ENCODE results near the gene SRPX.

- no peak for TF ChIP-seq POLR2A (IDR thresholded peaks at IDR 0.05)
- TF ChIP-seq, protein P1, sequence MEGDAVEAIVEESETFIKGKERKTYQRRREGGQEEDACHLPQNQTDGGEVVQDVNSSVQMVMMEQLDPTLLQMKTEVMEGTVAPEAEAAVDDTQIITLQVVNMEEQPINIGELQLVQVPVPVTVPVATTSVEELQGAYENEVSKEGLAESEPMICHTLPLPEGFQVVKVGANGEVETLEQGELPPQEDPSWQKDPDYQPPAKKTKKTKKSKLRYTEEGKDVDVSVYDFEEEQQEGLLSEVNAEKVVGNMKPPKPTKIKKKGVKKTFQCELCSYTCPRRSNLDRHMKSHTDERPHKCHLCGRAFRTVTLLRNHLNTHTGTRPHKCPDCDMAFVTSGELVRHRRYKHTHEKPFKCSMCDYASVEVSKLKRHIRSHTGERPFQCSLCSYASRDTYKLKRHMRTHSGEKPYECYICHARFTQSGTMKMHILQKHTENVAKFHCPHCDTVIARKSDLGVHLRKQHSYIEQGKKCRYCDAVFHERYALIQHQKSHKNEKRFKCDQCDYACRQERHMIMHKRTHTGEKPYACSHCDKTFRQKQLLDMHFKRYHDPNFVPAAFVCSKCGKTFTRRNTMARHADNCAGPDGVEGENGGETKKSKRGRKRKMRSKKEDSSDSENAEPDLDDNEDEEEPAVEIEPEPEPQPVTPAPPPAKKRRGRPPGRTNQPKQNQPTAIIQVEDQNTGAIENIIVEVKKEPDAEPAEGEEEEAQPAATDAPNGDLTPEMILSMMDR (IDR thresholded peaks at IDR 0.05), result no peak
Observed at GRCh38 chrX:38178396-38178795, 42.3 kb downstream of the SRPX start.
